Fibroblast of lung (primary cell): ENCODE measurements around the gene SFRP5.

Experiments
- EZH2 ChIP-seq: IDR thresholded peaks from 2 replicates; pipeline ENCODE4 v1.5.1; 2012; ENCODE audit warnings: low read length, control low read depth, mild to moderate bottlenecking; ENCODE audit errors: missing control alignments
- TF ChIP-seq, protein P1 (sequence below), 2 donors: IDR thresholded peaks in 1 of 2; conservative IDR thresholded peaks in 1 of 2; 1 replicate in 1 of 2; 2 replicates in 1 of 2; pipeline ENCODE4 v1.5.1; 2011 to 2012; ENCODE audit warnings: low read length in 2 of 2, control low read depth in 1 of 2, inconsistent platforms in 1 of 2, low read depth in 1 of 2, mild to moderate bottlenecking in 1 of 2

DNA sequence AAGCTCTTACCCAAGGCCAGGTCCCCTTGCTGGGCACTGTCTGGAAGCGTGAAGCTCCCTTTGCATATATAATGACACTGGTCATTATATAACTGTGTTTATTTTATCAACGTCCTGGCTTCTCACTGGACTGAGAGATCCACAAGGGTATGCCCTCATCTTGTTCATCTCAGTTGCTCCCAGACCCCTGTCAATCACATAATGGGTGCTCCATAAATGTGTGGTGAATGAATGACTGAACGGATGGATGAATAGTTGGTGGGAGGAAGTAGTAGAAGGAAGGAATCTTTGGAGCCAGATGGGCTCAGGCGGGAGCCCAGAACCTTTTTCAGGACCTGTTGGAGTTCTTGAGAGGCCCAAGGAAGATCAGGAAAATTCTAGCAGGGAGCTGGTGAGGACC, 7.7 kb upstream of the SFRP5 start:
- TF ChIP-seq, protein P1, sequence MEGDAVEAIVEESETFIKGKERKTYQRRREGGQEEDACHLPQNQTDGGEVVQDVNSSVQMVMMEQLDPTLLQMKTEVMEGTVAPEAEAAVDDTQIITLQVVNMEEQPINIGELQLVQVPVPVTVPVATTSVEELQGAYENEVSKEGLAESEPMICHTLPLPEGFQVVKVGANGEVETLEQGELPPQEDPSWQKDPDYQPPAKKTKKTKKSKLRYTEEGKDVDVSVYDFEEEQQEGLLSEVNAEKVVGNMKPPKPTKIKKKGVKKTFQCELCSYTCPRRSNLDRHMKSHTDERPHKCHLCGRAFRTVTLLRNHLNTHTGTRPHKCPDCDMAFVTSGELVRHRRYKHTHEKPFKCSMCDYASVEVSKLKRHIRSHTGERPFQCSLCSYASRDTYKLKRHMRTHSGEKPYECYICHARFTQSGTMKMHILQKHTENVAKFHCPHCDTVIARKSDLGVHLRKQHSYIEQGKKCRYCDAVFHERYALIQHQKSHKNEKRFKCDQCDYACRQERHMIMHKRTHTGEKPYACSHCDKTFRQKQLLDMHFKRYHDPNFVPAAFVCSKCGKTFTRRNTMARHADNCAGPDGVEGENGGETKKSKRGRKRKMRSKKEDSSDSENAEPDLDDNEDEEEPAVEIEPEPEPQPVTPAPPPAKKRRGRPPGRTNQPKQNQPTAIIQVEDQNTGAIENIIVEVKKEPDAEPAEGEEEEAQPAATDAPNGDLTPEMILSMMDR (conservative IDR thresholded peaks at IDR 0.05 in 1 of 2, IDR thresholded peaks at IDR 0.05 in 1 of 2; ENCODE audit: low read depth in 1 of 2, low read length in 2 of 2): no peak
- TF ChIP-seq EZH2: no peak
